Sigmoid colon (tissue), 3 donors: Measurements from ENCODE around the gene DES.

Experiments used
- CTCF ChIP-seq, 4 experiments: fragments of 450-650 bp in 3 of 4; fragments of 200-600 bp in 1 of 4; IDR thresholded peaks; one replicate each; pipeline ENCODE4 v1.5.1; 2016 to 2019; ENCODE audit warnings: antibody characterized with exemption in 4 of 4, mild to moderate bottlenecking in 3 of 4, moderate library complexity in 2 of 4
- POLR2A ChIP-seq, 2 donors: fragments of 450-650 bp; IDR thresholded peaks; one replicate each; pipeline ENCODE4 v1.6.1; 2016; ENCODE audit warnings: antibody characterized with exemption in 2 of 2, mild to moderate bottlenecking in 2 of 2, moderate library complexity in 2 of 2

GRCh38 chr2:219459460-219460311, 41.5 kb downstream of the DES start:
- peak; percentile 72 to 92 (median 89) for TF ChIP-seq CTCF (IDR thresholded peaks at IDR 0.05)
- no peak for TF ChIP-seq POLR2A (IDR thresholded peaks at IDR 0.05)
